IMR-90 (cell line): ENCODE data around the gene RAPGEF3. TPM values are rescaled to one million over a fixed set of nuclear protein-coding genes. Genes with fewer than 3 reads are reported as not detected.
A peak's percentile ranks its signal among the peaks of the same experiment; 100 is the strongest.

Experiments
- ATAC-seq: fragments of 200-7000 bp; cut with Tn5 transposase; 2 replicates; pipeline ENCODE4 v1.9.1; 2020; ENCODE audit warnings: low read depth, mild to moderate bottlenecking, moderate library complexity
- BruUV-seq: library from RNA; stranded (reverse); fragments of 400-500 nt; replicated peaks from 2 replicates; lab custom pipeline; 2021; lab: Mats Ljungman, UMichigan
- CTCF ChIA-PET: fragments of 300-600 bp; formaldehyde crosslinking; extraction: SDS; loops from one replicate; lab custom pipeline; 2021; ENCODE audit warnings: antibody characterized with exemption; lab: Yijun Ruan, JAX
- POLR2A ChIA-PET: fragments of 300-600 bp; sonication (Branson Sonifier 250); formaldehyde crosslinking; loops from one replicate; lab custom pipeline; 2022; ENCODE audit warnings: antibody characterized with exemption; ENCODE audit not compliant: unreplicated experiment; lab: Charles Lee
- DNase-seq: peaks from one replicate; pipeline ENCODE4 v3.0.0; 2013
- H2AFZ ChIP-seq: replicated peaks from 2 replicates; pipeline ENCODE3; 2013; ENCODE audit warnings: low read length, mild to moderate bottlenecking; ENCODE audit not compliant: poor library complexity
- H2AK5ac ChIP-seq: 2 replicates; pipeline ENCODE4 v1.6.1; 2013; ENCODE audit warnings: low read depth, low read length, inconsistent platforms
- H2AK9ac ChIP-seq: replicated peaks from 2 replicates; pipeline ENCODE3; 2013; ENCODE audit warnings: mild to moderate bottlenecking, low read depth, low read length, moderate library complexity; ENCODE audit not compliant: poor library complexity
- H2BK120ac ChIP-seq: 2 replicates; pipeline ENCODE4 v1.6.1; 2013; ENCODE audit warnings: low read depth, low read length, inconsistent platforms
- H2BK15ac ChIP-seq: 3 replicates; pipeline ENCODE4 v1.6.1; 2013; ENCODE audit warnings: low read depth, low read length, inconsistent platforms
- H2BK20ac ChIP-seq: 2 replicates; pipeline ENCODE4 v1.6.1; 2013; ENCODE audit warnings: low read depth, mild to moderate bottlenecking, inconsistent platforms, low read length, moderate library complexity
- H2BK5ac ChIP-seq: 2 replicates; pipeline ENCODE4 v1.6.1; 2013; ENCODE audit warnings: mild to moderate bottlenecking, low read depth, low read length, inconsistent platforms; ENCODE audit not compliant: poor library complexity, severe bottlenecking
- H3K14ac ChIP-seq: replicated peaks from 2 replicates; pipeline ENCODE4 v1.6.1; 2013; ENCODE audit warnings: low read depth, low read length, inconsistent platforms
- H3K18ac ChIP-seq: 2 replicates; pipeline ENCODE4 v1.6.1; 2013; ENCODE audit warnings: low read depth, low read length, control low read depth
- H3K23ac ChIP-seq: 2 replicates; pipeline ENCODE4 v1.6.1; 2013; ENCODE audit warnings: low read depth, low read length, inconsistent platforms
- H3K27ac ChIP-seq: 2 replicates; pipeline ENCODE4 v1.5.1; 2013; ENCODE audit warnings: mild to moderate bottlenecking, control low read depth, low read length; ENCODE audit not compliant: insufficient read depth
- H3K27me3 ChIP-seq: 2 replicates; pipeline ENCODE4 v1.6.1; 2013; ENCODE audit warnings: low read length; ENCODE audit not compliant: control insufficient read depth, insufficient read depth
- H3K36me3 ChIP-seq: 2 replicates; pipeline ENCODE4 v1.6.1; 2013; ENCODE audit warnings: low read length, mixed read lengths; ENCODE audit not compliant: control insufficient read depth, insufficient read depth
- H3K4ac ChIP-seq: 2 replicates; pipeline ENCODE4 v1.6.1; 2013; ENCODE audit warnings: low read depth, low read length, inconsistent platforms
- H3K4me1 ChIP-seq: 2 replicates; pipeline ENCODE4 v1.6.1; 2013; ENCODE audit warnings: low read length, mixed read lengths; ENCODE audit not compliant: control insufficient read depth, insufficient read depth
- H3K4me2 ChIP-seq: 2 replicates; pipeline ENCODE4 v1.6.1; 2013; ENCODE audit warnings: low read depth, mild to moderate bottlenecking, control low read depth, low read length, moderate library complexity
- H3K4me3 ChIP-seq: 2 replicates; pipeline ENCODE4 v1.5.1; 2013; ENCODE audit warnings: low read depth, mild to moderate bottlenecking, control low read depth, low read length, moderate library complexity; ENCODE audit not compliant: insufficient read depth
- H3K56ac ChIP-seq: 2 replicates; pipeline ENCODE4 v1.6.1; 2013; ENCODE audit warnings: low read length, inconsistent platforms; ENCODE audit not compliant: insufficient read depth; ENCODE audit errors: extremely low read depth
- H3K79me1 ChIP-seq, 2 experiments: 2 replicates each; pipeline ENCODE4 v1.6.1; 2013; ENCODE audit warnings: low read length in 2 of 2, inconsistent platforms in 1 of 2, low read depth in 1 of 2
- H3K9ac ChIP-seq: 2 replicates; pipeline ENCODE4 v1.6.1; 2013; ENCODE audit warnings: low read depth, low read length, control low read depth
- H3K9me1 ChIP-seq: 2 replicates; pipeline ENCODE4 v1.6.1; 2013; ENCODE audit warnings: low read length, inconsistent platforms; ENCODE audit not compliant: insufficient read depth
- H3K9me3 ChIP-seq: 2 replicates; pipeline ENCODE4 v1.6.1; 2013; ENCODE audit warnings: low read length; ENCODE audit not compliant: control insufficient read depth, insufficient read depth
- H4K20me1 ChIP-seq: 2 replicates; pipeline ENCODE4 v1.6.1; 2013; ENCODE audit warnings: low read length, inconsistent platforms; ENCODE audit not compliant: insufficient read depth
- H4K5ac ChIP-seq: 2 replicates; pipeline ENCODE4 v1.6.1; 2013; ENCODE audit warnings: mild to moderate bottlenecking, low read depth, low read length, control low read depth
- H4K8ac ChIP-seq, 2 experiments: 2 replicates each; pipeline ENCODE4 v1.6.1; 2013; ENCODE audit warnings: low read depth in 2 of 2, low read length in 2 of 2, control low read depth in 1 of 2, inconsistent platforms in 1 of 2
- H4K91ac ChIP-seq: 2 replicates; pipeline ENCODE4 v1.6.1; 2013; ENCODE audit warnings: low read depth, low read length, inconsistent platforms; ENCODE audit not compliant: insufficient read depth
- FOS ChIP-seq: fragments of 150-350 bp; IDR thresholded peaks from 2 replicates; pipeline ENCODE4 v1.6.1; 2016; ENCODE audit warnings: low read depth, low read length
- NFE2L2 ChIP-seq: fragments of 150-350 bp; IDR thresholded peaks from 2 replicates; pipeline ENCODE4 v1.6.1; 2016; ENCODE audit warnings: low read depth, mild to moderate bottlenecking, low read length
- POLR2A ChIP-seq: IDR thresholded peaks from 2 replicates; pipeline ENCODE4 v1.6.1; 2012; ENCODE audit warnings: mild to moderate bottlenecking, low read depth, low read length
- RAD21 ChIP-seq: IDR thresholded peaks from 2 replicates; pipeline ENCODE4 v1.6.1; 2012; ENCODE audit warnings: low read length, improper control_type of control experiment
- RFX5 ChIP-seq: IDR thresholded peaks from 2 replicates; pipeline ENCODE4 v1.8.0; 2012; ENCODE audit warnings: low read depth, mild to moderate bottlenecking, low read length, moderate library complexity
- USF2 ChIP-seq: fragments of 150-350 bp; IDR thresholded peaks from 2 replicates; pipeline ENCODE4 v1.6.1; 2017; ENCODE audit warnings: mild to moderate bottlenecking, antibody characterized with exemption, low read length, low read depth
- WGBS, 2 experiments: methylation state at CpG; one replicate each; pipeline versions ENCODE4 v1.1.5 to v1.1.7; 2013; ENCODE audit warnings: missing lambda C conversion rate in 2 of 2; ENCODE audit not compliant: insufficient read length in 1 of 2; ENCODE audit errors: extremely low coverage in 2 of 2; 5-methylcytosine and 5-hydroxymethylcytosine counted together
- dilution Hi-C: fragments of 300-500 bp; cut with HindIII; formaldehyde crosslinking; loops from one replicate; pipeline ENCODE4 v1.14.3; 2018; ENCODE audit warnings: low sequenced_read_pairs; ENCODE audit not compliant: unreplicated experiment
- in situ Hi-C: fragments of 300-500 bp; cut with MboI; formaldehyde crosslinking; loops from 3 replicates; pipeline ENCODE4 v1.14.3; 2019; ENCODE audit warnings: low sequenced_read_pairs, inconsistent platforms, mixed read lengths
- intact Hi-C: fragments of 100-400 bp; cut with micrococcal nuclease; formaldehyde crosslinking; loops from 2 replicates; pipeline ENCODE4 v1.10.0; 2022
- polyA plus RNA-seq, 3 experiments: library from polyadenylated mRNA; depleted of rRNA; stranded (reverse); fragments of >200 nt; gene quantifications; 2 replicates each; pipeline ENCODE4 v1.2.3, GENCODE V29; 2012; ENCODE audit warnings: low replicate concordance in 1 of 3
- total RNA-seq: library from RNA; depleted of rRNA; stranded (reverse); fragments of >200 nt; gene quantifications from 2 replicates; pipeline ENCODE4 v1.2.3, GENCODE V29; 2012

The RAPGEF3 gene
- total and polyA plus RNA-seq, 2 of the 4 experiments (the other 2 are of a cell fraction), result 1.3 to 2.0 TPM

GRCh38 chr12:47783821-47784819 is 25.4 kb upstream of the RAPGEF3 start:
- Histone ChIP-seq H2AK9ac (peak overlapping the region; percentile 57), H3K23ac (no peak overlapping the region), H3K18ac (no peak overlapping the region), H2AK5ac (no peak overlapping the region), H2BK5ac (no peak overlapping the region), H4K91ac (no peak overlapping the region), H2BK20ac (no peak overlapping the region), H2AFZ (no peak overlapping the region), H3K4me1 (no peaks in the 10 kb centered on the region), H2BK15ac (no peak overlapping the region), H3K36me3 (peaks cover 67% of the 10 kb centered on the region), H3K4ac (no peak overlapping the region), H3K9ac (no peak overlapping the region), H4K5ac (no peak overlapping the region), H3K9me1 (no peaks in the 10 kb centered on the region), H4K8ac (no peak overlapping the region), H2BK120ac (no peak overlapping the region), H4K20me1 (peaks cover 20% of the 10 kb centered on the region; the same call in 1 of the 2 replicates), H3K79me1 (peaks cover 0 to 20% of the 10 kb centered on the region in 2 experiments; a peak in 3 of 4 replicates), H3K27ac (no peak overlapping the region), H3K27me3 (no peaks in the 10 kb centered on the region), H3K4me2 (no peak overlapping the region), H3K14ac (no peak overlapping the region), H3K4me3 (no peak overlapping the region), H3K9me3 (no peaks in the 10 kb centered on the region), H3K56ac (no peak overlapping the region)
- 97% methylated on average over 7 of the region's 20 CpGs; no CpG with 5 or more reads in 1 of the 2 experiments for WGBS, 2 experiments
- TF ChIP-seq RFX5 (no peak), POLR2A (no peak), USF2 (no peak), NFE2L2 (no peak), RAD21 (no peak), FOS (no peak)
- no peak for DNase-seq
- in situ Hi-C loops, result no loop called here
- BruUV-seq, result no TSS peak
- ChIA-PET POLR2A (no interaction called here), CTCF (no interaction called here)
- intact Hi-C loops, result no loop called here
- dilution Hi-C loops, result loop anchor here (10.0 kb wide), 1 partner anchor 61 kb away; no protein-coding TSS in a partner anchor
- no peak for ATAC-seq
